PFSK-1 (cell line): ENCODE measurements around the gene B4GALT6.

Experiments used
- FOXP2 ChIP-seq: optimal IDR thresholded peaks from 2 replicates; pipeline ENCODE3; 2011; ENCODE audit warnings: borderline replicate concordance, control low read depth, inconsistent platforms; ENCODE audit not compliant: insufficient read depth; ENCODE audit errors: extremely low read length, extremely low read depth
- POLR2AphosphoS5 ChIP-seq: IDR thresholded peaks from 2 replicates; pipeline ENCODE4 v1.6.1; 2012; ENCODE audit warnings: low read depth, mild to moderate bottlenecking, control low read depth, low read length, moderate library complexity
- SIN3A ChIP-seq: IDR thresholded peaks from 2 replicates; pipeline ENCODE4 v1.6.1; 2012; ENCODE audit warnings: mild to moderate bottlenecking, low read length, moderate library complexity, borderline replicate concordance; ENCODE audit not compliant: insufficient read depth
- TAF1 ChIP-seq: IDR thresholded peaks from 2 replicates; pipeline ENCODE4 v1.6.1; 2012; ENCODE audit warnings: low read length, control low read depth, borderline replicate concordance; ENCODE audit not compliant: insufficient read depth
- TF ChIP-seq, protein P1 (sequence below), 2 experiments: IDR thresholded peaks; 2 replicates each; pipeline versions ENCODE4 v1.6.1 to v1.8.0; 2011 to 2012; ENCODE audit warnings: low read depth in 2 of 2, low read length in 2 of 2, control low read depth in 1 of 2, inconsistent platforms in 1 of 2, mild to moderate bottlenecking in 1 of 2, moderate library complexity in 1 of 2; ENCODE audit not compliant: insufficient read depth in 1 of 2

The B4GALT6 gene

DNA sequence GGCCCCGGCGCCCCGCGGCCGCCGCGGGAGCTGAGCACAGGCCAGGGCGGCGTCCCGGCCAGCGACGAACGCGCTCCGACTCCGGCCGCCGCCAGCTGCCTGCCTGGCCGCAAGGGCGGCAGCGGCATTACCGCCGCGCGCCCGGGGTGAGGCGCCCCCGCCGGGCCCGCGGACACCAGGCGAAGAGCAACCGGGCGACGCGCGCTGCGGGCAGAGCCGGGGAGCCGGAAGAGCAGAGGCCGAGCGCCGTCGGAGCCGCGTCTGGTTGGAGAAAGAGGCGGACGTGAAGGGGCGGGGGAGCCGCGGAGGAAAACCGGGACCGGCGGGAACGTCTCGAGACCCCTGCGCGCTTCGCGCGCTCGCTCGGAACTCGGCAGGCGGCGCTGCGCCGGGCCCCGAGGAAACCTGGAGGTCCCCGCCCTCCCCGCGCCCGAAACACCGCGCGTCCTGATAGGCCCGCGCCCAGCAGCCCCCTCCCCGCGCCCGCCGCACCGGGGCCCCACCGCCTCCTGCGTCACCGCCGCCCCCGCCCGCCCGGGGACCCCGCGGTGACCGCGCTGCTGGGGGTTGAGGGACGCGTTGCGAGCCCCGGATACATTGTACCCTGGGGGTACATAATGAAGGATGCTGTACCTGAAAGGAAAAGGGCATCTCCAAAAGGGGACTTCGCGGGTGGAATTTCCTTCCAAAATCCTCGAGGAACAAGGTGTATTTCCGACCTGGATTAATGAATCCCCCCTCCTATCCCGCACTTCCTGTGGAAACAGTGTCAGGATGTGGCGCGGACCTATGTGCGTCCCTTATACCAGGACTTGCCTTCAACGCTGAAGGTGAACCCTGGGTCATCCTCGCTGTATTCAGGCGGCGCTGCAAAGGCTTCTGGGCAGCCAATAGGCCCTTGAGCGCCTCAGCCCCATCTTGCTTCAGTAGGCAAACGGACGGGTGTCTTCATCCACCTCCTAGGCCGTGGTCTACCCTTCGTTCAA lies 1.0 kb upstream of the B4GALT6 start:
- TF ChIP-seq FOXP2, result no peak
- TF ChIP-seq TAF1, result no peak
- TF ChIP-seq POLR2AphosphoS5, result no peak
- TF ChIP-seq SIN3A, result no peak
- TF ChIP-seq, protein P1, sequence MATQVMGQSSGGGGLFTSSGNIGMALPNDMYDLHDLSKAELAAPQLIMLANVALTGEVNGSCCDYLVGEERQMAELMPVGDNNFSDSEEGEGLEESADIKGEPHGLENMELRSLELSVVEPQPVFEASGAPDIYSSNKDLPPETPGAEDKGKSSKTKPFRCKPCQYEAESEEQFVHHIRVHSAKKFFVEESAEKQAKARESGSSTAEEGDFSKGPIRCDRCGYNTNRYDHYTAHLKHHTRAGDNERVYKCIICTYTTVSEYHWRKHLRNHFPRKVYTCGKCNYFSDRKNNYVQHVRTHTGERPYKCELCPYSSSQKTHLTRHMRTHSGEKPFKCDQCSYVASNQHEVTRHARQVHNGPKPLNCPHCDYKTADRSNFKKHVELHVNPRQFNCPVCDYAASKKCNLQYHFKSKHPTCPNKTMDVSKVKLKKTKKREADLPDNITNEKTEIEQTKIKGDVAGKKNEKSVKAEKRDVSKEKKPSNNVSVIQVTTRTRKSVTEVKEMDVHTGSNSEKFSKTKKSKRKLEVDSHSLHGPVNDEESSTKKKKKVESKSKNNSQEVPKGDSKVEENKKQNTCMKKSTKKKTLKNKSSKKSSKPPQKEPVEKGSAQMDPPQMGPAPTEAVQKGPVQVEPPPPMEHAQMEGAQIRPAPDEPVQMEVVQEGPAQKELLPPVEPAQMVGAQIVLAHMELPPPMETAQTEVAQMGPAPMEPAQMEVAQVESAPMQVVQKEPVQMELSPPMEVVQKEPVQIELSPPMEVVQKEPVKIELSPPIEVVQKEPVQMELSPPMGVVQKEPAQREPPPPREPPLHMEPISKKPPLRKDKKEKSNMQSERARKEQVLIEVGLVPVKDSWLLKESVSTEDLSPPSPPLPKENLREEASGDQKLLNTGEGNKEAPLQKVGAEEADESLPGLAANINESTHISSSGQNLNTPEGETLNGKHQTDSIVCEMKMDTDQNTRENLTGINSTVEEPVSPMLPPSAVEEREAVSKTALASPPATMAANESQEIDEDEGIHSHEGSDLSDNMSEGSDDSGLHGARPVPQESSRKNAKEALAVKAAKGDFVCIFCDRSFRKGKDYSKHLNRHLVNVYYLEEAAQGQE (IDR thresholded peaks at IDR 0.05; ENCODE audit: insufficient read depth in 1 of 2, low read depth in 2 of 2, low read length in 2 of 2), result no peak

GRCh38 chr18:31683968-31684278 lies 458 bp downstream of the B4GALT6 start:
- TF ChIP-seq POLR2AphosphoS5 (no peak), FOXP2 (no peak), SIN3A (no peak), TAF1 (no peak)
- TF ChIP-seq, protein P1 (IDR thresholded peaks at IDR 0.05; ENCODE audit: insufficient read depth in 1 of 2, low read depth in 2 of 2, low read length in 2 of 2), result no peak

GRCh38 chr18:31683106-31683505 lies 1.3 kb downstream of the B4GALT6 start:
- no peak for TF ChIP-seq TAF1
- no peak for TF ChIP-seq SIN3A
- TF ChIP-seq POLR2AphosphoS5, result no peak
- TF ChIP-seq, protein P1 (IDR thresholded peaks at IDR 0.05; ENCODE audit: insufficient read depth in 1 of 2, low read depth in 2 of 2, low read length in 2 of 2), result no peak
- no peak for TF ChIP-seq FOXP2

- TF ChIP-seq FOXP2, result no peak
- no peak for TF ChIP-seq TAF1
- TF ChIP-seq SIN3A, result no peak
- TF ChIP-seq, protein P1 (IDR thresholded peaks at IDR 0.05; ENCODE audit: insufficient read depth in 1 of 2, low read depth in 2 of 2, low read length in 2 of 2), result no peak
- no peak for TF ChIP-seq POLR2AphosphoS5
These were observed 3.4 kb downstream of the B4GALT6 start for GRCh38 chr18:31680831-31681568.
